ENCODE measurements around the gene C5orf46.

C5orf46 gene

DNA sequence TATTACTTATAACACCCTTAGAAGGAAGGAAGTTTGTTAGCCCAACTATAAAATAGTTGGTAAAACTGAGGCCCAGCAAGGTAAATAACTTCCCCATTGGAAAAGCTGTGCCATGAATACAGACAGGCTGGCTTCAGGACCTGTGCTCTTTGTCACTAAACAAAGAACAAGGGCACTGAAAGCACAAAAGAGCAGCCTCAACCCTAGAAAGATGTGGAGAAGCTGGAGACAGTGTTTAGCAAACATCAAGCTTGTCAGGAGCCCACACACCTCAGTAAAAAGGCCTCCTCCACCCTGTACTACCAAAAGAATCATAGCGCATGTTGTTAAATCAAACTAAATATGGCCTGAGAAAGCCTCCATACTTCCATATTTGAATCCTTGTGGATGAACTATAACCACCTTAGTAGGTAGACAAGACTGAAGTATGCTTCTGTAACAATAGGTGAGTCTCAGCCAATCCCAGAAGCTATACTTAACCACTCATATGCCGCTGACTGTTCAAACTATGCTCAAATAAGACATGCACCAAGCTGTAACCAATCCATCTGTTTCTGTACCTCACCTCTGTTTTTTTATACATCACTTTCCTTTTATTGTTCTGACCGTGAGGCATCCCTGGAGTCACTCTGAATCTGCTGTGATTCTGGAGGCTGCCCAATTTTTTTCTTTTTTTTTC, 46.2 kb downstream of the C5orf46 start:
- DNase-seq (ENCODE audit: low read depth in 2 of 3, low spot score in 1 of 3) = no peak

- no peak for DNase-seq (ENCODE audit: low read depth in 2 of 3, low spot score in 1 of 3)
Measured at GRCh38 chr5:147858565-147858964, 47.8 kb downstream of the C5orf46 start.

- peak; percentile 3 to 41 (median 26) for DNase-seq (ENCODE audit: low read depth in 2 of 3, low spot score in 1 of 3)
Measured at GRCh38 chr5:147857302-147858129, 48.8 kb downstream of the C5orf46 start.

GRCh38 chr5:147856801-147857200, 49.5 kb downstream of the C5orf46 start:
- DNase-seq (ENCODE audit: low read depth in 2 of 3, low spot score in 1 of 3) = no peak

DNA sequence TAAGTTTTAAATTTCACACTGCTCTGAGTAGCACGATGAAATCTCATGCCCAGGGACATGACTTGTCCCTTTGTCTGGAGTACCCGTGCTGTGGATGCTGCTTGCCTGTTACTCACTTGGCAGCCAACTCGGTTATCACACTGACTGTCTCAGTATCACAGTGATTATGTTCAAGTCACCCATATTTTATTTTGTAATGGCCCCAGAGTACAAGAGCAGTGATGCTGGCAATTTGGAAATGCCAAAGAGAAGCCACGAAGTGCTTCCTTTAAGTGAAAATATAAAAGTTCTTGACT, 50.6 kb downstream of the C5orf46 start:
- no peak for DNase-seq (ENCODE audit: low read depth in 2 of 3, low spot score in 1 of 3)

DNA sequence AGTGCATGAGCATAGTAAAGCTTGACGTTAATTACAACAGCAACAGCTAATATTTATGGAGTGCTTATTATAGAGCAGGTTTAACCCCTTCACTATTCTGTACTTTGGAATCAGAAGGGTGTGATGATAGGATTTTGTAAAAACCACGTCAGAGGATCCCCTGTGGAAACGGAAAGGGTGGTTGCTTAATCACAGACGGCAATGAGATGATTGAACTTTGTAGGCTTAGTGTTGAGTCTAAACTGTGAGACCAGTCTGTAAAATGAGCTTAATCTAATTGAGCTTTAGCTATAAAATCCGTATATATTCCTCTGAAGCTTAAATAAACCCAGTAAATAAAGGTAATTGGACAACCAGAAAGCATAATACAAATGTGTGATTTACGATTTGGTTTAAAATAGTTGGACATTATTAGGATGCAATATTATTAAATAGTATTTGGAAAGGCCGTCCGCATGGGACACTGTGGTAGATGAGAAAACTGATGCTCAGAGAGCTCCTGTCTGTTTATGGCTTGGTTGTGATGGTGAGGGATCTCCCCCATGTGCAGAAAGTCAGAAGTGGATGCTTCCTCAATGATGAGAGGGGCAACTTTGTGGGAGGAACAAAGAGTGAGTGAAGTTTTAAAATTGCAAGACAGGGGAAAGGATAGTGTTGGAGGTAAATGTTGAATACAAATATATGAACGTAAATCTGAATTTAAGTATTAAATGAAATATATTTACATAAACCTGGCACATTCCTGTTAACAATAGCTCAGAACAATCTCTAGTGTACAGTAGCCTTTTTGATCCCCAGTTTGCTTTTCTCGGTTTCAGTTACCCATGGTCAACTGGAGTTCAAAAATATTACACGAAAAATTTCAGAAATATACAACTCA, 51.2 kb downstream of the C5orf46 start:
- no peak for DNase-seq (ENCODE audit: low read depth in 2 of 3, low spot score in 1 of 3)

- no peak for DNase-seq (ENCODE audit: low read depth in 2 of 3, low spot score in 1 of 3)
Measured at GRCh38 chr5:147854331-147854730, 52.0 kb downstream of the C5orf46 start.

DNA sequence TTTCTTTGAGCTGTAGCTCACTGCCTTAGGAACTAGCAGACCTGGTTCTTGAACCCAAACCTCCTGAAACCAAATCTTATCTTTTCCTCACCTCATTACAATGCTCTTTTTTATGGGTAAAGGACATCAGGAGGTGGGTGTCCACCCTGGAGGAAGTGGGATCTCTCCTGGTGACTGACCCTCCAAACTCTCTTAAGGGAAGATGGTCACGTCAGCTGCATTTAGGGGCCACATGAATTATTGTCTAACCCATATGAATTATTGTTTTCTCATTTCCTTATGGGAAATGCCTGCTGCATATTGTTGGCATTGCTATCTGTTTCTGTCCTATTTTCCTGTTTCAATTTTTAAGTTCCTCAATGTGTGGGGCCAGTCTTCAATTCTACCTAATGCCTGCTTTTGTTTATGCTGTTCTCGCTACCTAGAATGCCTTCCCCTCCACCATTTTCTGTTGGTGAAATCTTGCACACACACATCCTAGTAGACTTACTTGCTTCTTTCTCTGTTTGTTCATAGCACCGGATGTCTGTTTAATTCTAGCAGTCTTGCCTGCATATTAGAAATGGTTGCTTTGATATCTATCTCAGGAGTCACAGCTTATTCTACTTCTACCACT, 52.9 kb downstream of the C5orf46 start:
- no peak for DNase-seq (ENCODE audit: low read depth in 2 of 3, low spot score in 1 of 3)

- no peak for DNase-seq (ENCODE audit: low read depth in 2 of 3, low spot score in 1 of 3)
Measured at GRCh38 chr5:147852365-147852764, 54.0 kb downstream of the C5orf46 start.

- DNase-seq (ENCODE audit: low read depth in 2 of 3, low spot score in 1 of 3) = no peak
Measured at GRCh38 chr5:147851578-147851977, 54.8 kb downstream of the C5orf46 start.

- no peak for DNase-seq (ENCODE audit: low read depth in 2 of 3, low spot score in 1 of 3)
Measured at GRCh38 chr5:147849226-147849625, 57.1 kb downstream of the C5orf46 start.

GRCh38 chr5:147845618-147846017, 60.7 kb downstream of the C5orf46 start:
- DNase-seq (ENCODE audit: low read depth in 2 of 3, low spot score in 1 of 3) = no peak

GRCh38 chr5:147844846-147845245, 61.5 kb downstream of the C5orf46 start:
- DNase-seq (ENCODE audit: low read depth in 2 of 3, low spot score in 1 of 3) = no peak

GRCh38 chr5:147842869-147843268, 63.5 kb downstream of the C5orf46 start:
- DNase-seq (ENCODE audit: low read depth in 2 of 3, low spot score in 1 of 3) = no peak

All from stimulated activated CD4-positive, alpha-beta T cell treated with anti-CD3 and anti-CD28 coated beads, Interleukin-12 subunit alpha, Interleukin-12 subunit beta, amount 100 ng/mL, for 48 hours (primary cell).